Upper lobe of left lung (tissue), 4 donors: ENCODE measurements around the gene RAMAC.
A peak's percentile ranks its signal among the peaks of the same experiment; 100 is the strongest.

Experiments used
- CTCF ChIP-seq, 6 experiments: fragments of 450-650 bp in 4 of 6; fragments of 200-600 bp in 2 of 6; sonication (generic) in 2 of 6; IDR thresholded peaks; one replicate each; pipeline ENCODE4 v1.5.1; 2016 to 2019; ENCODE audit warnings: antibody characterized with exemption in 6 of 6
- EP300 ChIP-seq, 4 donors: sonication (generic); formaldehyde crosslinking; IDR thresholded peaks; one replicate each; pipeline ENCODE4 v1.5.1; 2017; ENCODE audit warnings: antibody characterized with exemption in 4 of 4, control low read depth in 2 of 4
- POLR2A ChIP-seq, 4 donors: fragments of 450-650 bp; IDR thresholded peaks; one replicate each; pipeline ENCODE4 v1.5.1; 2016 to 2017; ENCODE audit warnings: antibody characterized with exemption in 4 of 4, mild to moderate bottlenecking in 2 of 4

GRCh38 chr15:82952158-82953081 lies 33.6 kb upstream of the RAMAC start, which contains the start of gene HOMER2:
- TF ChIP-seq CTCF (IDR thresholded peaks at IDR 0.05) (peak in 1 of 6 experiments; percentile 45), POLR2A (IDR thresholded peaks at IDR 0.05) (peak in 1 of 4 donors; percentile 6), EP300 (IDR thresholded peaks at IDR 0.05) (no peak)
